IPS DF 4.7 (cell line): Measurements from ENCODE around the gene FOSL1.
A peak's percentile ranks its signal among the peaks of the same experiment; 100 is the strongest.

Experiments used
- DNase-seq: peaks from one replicate; pipeline ENCODE4 v3.0.0-alpha.2; 2013; ENCODE audit warnings: low spot score; ENCODE audit errors: extremely low read depth

FOSL1 gene

GRCh38 chr11:65864706-65865471 lies 35.3 kb downstream of the FOSL1 start:
- no peak for DNase-seq

DNA sequence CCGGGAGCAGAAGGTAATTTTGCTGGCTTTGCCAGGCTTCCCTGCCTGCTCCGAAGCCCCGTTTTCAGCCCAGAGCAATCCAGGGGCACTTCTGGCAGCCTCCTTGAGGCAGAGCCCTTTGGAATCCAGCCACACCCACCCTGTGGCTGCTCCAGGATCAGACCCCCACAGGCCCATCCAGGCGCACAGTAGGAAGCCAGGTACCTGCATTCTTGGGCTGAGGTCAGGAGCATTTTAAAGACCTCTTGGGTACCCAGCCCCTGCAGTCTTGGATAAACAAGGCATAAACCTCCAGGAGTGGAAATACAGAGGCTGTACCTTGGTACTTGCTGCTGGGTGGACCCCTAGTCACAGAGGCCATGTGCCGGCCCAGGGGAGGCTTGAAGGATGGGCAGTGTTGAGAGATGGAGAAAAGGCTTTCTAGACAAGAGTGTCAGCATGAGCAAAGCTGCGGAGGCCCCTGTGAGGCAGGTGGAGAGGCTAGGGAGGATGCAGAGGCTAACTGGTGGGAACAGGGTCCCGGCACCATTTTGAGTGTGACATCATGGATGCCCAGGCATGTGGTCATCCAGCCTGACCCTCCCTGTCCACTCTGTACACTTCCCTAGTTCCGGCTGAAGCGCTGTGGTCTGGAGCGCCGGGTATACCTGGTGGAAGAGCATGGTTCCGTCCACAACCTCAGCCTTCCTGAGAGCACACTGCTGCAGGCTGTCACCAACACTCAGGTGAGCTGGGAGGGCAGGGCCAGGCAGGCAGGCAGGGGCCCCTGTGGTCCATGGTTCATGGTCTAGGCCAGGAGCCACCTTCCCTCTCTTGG lies 36.1 kb downstream of the FOSL1 start:
- DNase-seq, result no peak

DNA sequence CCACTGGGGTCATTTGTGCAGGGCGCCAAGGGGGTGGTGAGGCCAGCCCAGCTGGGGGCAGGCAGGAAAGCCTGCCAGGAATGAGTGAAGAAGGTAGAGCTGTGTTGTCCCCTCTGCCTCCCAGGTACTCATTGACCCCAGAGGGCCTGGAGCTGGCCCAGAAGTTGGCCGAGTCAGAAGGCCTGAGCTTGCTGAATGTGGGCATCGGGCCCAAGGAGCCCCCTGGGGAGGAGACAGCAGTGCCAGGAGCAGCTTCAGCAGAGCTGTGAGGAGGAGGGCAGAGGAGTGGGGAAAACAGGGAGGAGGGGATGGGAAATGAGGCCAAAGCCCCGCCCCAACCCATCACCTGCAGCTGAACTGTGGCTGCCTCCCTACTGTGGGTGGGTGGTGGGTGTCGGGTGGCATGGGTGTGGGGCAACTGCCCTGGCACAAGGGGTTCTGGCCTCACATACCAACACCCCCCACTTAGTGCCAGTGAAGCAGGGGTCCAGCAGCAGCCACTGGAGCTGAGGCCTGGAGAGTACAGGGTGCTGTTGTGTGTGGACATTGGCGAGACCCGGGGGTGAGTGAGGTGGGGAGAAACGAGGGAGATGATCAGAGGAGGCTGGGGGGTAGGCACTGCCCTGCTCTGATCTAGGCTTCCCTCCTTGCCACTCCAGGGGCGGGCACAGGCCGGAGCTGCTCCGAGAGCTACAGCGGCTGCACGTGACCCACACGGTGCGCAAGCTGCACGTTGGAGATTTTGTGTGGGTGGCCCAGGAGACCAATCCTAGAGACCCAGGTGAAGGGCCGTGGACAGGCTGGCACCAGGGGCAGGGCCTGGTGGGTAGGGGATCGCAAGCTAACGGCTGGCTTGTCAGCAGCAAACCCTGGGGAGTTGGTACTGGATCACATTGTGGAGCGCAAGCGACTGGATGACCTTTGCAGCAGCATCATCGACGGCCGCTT lies 37.0 kb downstream of the FOSL1 start:
- DNase-seq, result no peak

DNA sequence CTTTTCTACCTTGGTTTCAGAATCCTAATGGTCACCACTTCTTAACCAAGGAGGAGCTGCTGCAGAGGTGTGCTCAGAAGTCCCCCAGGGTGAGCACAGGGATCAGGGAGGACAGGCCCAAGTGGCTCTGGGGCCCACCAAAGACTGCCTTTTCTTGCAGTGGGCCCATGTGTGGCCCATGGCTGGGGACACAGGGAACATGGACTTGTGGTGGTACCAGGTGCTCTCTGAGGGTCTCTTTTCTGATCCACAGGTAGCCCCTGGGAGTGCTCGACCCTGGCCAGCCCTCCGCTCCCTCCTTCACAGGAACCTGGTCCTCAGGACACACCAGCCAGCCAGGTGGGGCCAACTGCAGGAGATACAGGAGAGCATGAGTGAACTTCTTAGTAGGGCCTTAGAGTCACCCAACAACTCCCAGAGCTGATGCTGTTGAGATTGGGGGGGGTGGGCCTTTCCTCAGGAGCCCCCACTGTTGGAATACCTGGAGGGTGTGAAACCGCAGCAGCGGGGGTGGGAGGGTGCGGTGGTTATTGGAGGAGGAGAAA lies 37.9 kb downstream of the FOSL1 start:
- no peak for DNase-seq

GRCh38 chr11:65861533-65862183 lies 38.5 kb downstream of the FOSL1 start:
- no peak for DNase-seq

- no peak for DNase-seq
Measured at GRCh38 chr11:65861165-65861505, 39.1 kb downstream of the FOSL1 start.

- no peak for DNase-seq
Measured at GRCh38 chr11:65860278-65861164, 39.7 kb downstream of the FOSL1 start, which contains the start of gene MUS81. Gene MUS81, plus strand, starts transcription at chr11:65860433. Its CDS starts 321 bp downstream, at chr11:65860754.

DNA sequence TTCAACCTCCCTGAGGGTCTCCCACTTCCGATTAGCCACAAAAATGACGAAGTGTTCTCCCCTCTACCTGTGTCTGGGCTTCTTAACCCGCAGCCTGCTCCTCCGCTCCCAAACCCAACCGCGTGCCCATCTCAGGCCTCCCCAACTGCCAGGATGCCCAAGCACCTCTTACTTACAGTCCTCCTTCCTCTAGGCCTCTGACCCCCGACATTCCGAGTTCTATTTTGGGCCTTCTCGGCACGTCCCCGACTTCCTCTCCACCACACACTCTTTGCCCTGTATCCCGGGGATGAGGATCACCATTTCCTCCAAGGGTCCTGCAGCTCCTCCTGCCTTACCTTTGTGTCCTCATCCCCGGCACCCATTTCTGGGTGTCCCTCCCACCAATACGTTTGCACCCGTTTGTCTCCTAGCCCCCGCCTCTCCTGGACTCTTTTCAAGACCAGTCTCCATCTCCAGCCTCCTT lies 40.3 kb downstream of the FOSL1 start:
- no peak for DNase-seq

DNA sequence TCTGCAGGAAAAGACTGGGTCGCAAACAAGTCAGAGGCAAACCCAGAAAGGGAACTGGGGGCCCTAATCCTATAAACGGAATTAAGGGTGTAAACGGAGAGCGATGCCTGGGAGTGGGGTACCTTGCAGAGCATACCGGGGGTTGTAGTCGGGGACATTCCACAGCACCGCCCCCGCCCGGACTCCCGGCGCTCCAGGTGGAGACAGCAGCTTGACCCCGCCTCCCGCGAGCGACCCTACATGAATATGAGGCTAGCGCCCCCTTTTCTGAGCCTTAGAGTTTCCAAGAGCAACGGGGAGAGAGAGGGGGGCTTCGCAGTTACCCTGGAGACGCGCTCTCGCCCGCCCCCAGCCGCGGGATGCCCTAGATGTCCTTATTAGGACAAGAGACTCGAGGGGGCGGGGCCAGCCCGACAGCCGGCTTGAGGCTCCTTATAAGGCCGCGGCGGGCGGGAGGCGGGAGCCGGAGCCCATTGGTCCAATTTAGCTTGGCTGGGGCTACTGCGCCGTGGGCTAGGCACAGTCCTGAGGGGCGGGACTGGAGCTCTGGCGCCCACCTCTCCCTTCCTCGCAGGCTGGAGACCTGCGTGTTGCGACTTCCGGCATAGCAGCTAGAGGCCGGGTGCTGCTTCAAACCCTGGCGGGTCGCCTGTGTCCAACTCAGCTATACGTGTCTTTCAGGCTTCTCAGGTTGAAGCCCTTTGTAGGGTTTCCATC lies 40.9 kb downstream of the FOSL1 start:
- peak; percentile 93 for DNase-seq

- DNase-seq, result no peak
Measured at GRCh38 chr11:65858681-65859087, 41.5 kb downstream of the FOSL1 start.

GRCh38 chr11:65857853-65858680 lies 42.1 kb downstream of the FOSL1 start, which contains the start of gene CFL1:
Gene CFL1, minus strand, starts transcription at chr11:65858180. Its CDS starts 81 bp downstream, at chr11:65858099.
- no peak for DNase-seq

DNA sequence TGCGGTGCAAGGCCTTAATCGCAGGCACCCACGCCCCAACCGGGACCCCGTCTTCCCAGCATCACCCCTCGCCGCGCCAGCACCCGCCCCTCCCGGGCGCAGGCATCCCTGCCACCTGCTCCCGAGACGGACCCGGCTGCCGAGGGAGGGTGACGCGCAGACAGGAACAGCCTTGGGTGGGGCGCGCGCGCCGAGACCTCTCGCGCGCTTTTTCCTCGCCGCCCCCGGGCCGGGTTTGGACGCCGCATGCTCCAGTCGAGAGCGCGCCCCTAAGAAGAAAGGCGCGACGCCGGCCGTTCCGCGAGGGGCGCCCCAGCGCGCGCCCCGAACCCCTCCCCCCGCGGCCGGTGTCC lies 42.7 kb downstream of the FOSL1 start:
- DNase-seq, result no peak

GRCh38 chr11:65856689-65857499 lies 43.3 kb downstream of the FOSL1 start:
- DNase-seq, result no peak

DNA sequence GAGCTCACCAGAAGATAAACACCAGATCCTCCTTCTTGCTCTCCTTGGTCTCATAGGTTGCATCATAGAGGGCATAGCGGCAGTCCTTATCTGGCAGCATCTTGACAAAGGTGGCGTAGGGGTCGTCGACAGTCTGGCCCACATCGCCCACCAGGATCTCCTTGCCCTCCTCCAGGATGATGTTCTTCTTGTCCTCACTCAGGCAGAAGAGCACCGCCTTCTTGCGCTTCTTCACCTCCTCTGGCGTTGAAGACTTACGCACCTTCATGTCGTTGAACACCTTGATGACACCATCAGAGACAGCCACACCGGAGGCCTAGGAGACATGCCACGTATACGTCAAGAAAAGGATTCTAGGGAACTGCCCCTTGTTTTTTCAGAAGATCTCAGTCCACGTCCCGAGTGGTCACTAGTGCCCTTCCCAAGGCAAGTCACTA lies 44.2 kb downstream of the FOSL1 start:
- DNase-seq, result no peak

DNA sequence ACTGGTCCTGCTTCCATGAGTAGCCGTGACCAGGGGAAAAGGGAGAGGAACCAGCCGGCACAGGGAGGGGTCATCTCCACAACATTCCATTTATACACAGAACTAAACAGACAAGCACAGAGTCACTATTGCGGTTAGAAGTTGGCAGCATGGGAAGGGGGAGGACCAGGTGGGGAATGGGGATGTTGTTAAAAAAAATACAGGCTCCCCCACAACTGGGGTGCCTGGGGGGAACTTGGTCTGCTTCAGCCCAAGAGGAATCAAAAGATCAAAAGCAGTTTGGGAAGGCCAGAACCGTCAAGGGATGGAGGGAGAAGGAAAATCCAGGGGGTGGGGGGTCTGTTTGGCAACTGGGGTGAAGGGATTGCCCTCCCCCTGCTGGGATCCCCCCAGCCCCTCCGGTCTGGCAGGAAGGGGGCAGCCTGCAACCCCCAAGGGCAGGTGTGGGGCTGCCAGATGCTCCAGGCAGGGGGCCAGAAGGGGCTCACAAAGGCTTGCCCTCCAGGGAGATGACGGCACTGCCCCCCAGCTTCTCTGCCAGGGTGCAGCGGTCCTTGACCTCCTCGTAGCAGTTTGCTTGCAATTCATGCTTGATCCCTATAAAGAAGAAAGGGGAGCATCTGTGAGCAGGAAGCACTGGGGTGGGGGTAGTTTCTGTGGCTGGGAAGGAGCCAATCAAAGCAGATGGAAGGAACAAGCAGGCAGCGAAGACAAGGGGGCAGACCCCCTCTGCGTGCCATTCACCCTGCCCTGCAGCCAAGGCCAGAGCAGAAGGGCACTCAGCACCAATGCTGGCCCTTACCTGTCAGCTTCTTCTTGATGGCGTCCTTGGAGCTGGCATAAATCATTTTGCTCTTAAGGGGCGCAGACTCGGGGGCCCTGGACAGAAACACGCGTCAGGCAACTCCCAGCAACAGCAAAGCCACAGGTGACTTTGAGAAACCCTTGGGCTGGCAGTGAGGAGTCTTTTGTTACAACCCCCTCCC lies 45.0 kb downstream of the FOSL1 start:
- no peak for DNase-seq

GRCh38 chr11:65854161-65854592 lies 46.0 kb downstream of the FOSL1 start:
- no peak for DNase-seq
